RCC 7860 (cell line): Measurements from ENCODE around the gene GNG14.
"Not testable (repeated sequence)": the region's sequence is repeated elsewhere in the genome, so short reads cannot be mapped to it uniquely, and the experiment has no call there.

Source experiments
- DNase-seq: peaks from one replicate; pipeline ENCODE4 v3.0.0-alpha.2; 2015; ENCODE audit warnings: low spot score
- FAIRE-seq: peaks from 2 replicates; lab custom pipeline; 2012; peaks lifted over from hg19 to GRCh38; lab: Jason Lieb, UNC

The GNG14 gene

DNA sequence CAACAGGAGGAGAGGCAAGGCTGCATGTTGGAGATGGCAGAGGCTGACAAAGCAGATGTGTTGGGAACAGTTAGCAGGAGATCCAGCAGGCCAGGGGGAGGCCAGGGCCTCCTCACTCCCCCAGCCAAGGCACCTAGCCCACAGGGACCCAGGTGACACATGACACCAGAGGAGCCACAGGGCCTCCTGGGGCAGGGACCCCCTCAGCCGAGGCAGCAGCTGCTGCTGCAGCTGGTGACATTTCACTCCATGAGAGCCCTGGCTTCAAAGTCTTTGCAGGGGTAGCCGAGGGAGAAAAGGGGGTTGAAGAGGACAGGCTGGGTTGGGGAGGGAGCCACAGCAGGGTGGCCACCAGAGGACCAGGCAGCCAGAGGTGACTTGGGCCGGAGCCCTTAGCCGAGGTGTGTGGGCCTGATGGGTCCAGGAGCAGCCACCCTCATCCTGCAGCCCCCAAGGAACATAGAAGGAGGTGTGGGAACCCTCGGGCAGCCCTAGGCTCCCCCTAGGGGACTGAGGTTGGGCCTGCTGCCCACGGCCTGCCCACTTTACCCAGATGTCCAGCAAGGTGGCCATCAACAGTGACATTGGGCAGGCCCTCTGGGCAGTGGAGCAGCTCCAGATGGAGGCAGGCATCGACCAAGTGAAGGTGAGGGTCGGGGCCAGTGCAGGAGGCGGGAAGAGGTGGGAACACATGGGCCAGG lies at the start of gene GNG14:
TSS of gene GNG14 (plus strand) at position 503 of the 701 bp plus-strand sequence. CDS start at position 554, 51 bp downstream.
- FAIRE-seq (no peak), DNase-seq (no peak)

DNA sequence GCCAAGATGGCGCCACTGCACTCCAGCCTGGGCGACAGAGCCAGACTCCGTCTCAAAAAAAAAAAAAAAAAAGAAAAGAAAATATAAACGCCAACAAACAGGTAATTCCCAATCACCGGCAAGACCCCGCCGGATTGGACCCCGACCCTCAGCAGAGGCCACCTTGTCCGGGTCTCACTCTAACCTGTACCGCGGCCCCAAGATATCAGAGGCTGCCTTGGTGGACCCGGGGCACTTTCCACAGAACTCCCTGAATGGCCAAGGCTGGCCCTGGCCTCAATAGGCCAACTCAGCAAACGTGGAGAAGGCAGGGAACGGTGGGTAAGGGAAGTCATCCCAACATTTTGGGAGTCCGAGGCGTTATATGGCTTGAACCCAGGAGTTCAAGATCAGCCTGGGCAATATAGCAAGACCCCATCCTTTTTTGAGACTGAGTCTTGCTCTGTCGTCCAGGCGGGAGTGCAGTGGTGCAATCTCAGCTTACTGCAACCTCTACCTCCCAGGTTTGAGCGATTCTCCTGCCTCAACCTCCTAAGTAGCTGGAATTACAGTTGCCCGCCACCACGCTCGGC lies 49.1 kb upstream of the GNG14 start:
- DNase-seq (no peak), FAIRE-seq (no peak)

DNA sequence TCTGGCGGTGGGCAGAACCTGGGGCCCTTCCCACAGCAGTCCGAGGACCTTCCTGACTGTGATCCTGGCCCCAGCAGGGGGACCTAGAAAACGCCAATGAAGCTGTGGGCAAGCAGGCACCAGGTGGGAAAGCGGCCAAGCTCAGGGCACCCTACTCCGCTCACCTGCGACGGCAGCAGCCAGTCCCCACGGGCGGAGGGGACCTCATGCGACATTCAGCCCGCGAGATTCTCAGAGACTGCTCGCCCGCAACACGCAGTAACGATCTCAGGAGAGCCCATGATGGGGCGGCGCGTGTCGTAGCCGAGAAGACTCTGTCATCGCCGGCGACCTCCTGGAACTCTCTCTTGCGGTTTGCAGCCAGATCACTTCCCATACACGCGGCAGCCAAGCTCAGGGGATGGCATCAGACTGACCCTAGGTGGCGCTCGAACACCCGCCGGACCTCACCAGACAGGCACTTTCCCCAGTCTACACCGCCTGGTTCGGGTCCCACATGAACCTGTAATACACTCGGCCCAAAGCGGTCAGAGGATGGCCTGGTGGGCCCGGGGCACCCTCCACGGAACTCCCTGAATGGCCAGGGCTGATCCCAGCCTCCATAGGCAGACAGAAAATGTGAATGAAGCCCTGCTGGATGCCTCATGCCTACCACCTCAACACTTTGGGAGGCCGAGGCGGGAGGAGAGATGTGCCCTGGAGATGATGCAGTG lies 47.7 kb upstream of the GNG14 start:
- peak; percentile 36 for FAIRE-seq
- DNase-seq, result peak; percentile 76

DNA sequence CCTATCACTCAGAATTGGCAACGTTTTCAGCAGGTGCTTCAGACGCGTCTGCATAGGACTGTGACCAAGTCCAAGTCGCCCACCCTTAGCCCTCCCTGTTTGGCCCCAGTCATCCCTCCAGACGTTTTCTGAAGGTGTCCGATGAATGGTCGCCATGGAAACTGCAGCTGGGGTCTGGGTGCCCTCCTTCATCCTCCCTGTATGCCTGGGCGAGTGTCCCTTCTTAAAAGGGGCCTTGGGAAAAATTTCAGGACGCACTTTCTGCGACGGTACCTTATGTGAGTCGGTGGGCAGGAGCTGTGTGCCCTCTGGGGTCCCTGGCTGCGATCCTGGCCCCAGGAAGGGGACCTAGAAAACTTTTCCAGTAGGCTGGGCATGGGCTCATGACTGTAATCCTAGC lies 46.3 kb upstream of the GNG14 start:
- no peak for FAIRE-seq
- DNase-seq, result no peak

DNA sequence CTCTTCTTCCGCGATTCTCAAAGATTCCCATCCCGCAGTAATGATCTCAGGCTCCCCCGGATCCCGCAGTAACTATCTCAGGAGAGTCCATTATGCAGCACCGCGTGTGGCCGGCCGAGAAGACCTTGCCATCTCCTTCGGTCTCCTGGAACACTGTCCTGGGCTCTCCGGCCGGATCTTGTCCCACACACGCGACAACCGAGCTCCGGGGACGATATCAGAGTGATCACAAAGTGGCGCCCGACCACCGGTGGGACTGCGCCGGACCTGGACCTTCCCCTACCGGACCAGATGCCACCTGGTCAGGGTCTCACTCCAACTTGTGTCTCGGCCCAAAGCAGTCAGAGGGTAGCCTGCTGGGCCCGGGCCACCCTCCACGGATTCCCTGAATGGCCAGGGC lies 45.3 kb upstream of the GNG14 start:
- DNase-seq, result no peak
- FAIRE-seq, result no peak

DNA sequence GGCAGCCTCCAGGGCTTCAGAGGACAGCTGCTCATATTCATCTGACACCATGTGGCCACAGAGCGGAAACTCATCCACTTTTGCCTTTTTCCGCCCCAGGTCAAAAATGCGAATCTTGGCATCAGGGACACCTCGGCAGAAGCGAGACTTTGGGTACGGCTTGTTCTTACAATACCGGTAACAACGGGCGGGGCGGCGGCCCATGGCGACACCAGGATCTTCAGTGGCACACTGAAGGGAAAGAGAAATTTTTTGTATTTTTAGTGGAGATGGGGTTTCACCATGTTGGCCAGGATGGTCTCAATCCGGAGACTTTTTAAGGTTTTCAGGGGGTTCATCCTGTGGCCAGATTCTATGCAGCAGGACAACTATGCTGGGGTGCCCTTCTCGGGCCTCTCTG lies 44.1 kb upstream of the GNG14 start:
- not testable (repeated sequence) for FAIRE-seq

DNA sequence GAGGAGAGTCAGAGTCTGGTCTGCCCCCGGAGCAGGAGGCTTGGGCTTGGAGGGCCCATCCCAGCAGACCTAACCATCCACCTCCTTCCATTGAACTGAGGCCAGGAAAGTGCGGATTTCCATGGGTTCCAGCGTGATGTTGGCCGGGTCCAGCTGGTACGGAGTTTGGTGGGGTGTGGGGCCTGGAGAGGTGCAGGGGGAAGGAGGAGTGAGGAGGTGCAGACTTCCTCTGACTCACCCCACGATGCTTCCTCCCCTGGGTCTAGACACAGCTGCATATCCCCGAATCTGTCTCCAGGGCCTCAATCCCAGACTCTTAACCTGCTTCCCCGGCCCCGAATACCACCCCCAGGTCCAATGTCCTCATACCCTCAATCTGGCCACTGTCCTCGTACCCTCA lies 41.2 kb upstream of the GNG14 start:
- no peak for FAIRE-seq
- DNase-seq, result no peak

More for the DNA sequence above, 44.1 kb upstream of the GNG14 start:
- not testable (repeated sequence) for DNase-seq

GRCh38 chr19:12647047-12647446 lies 40.8 kb upstream of the GNG14 start:
- DNase-seq (no peak), FAIRE-seq (no peak)

- no peak for FAIRE-seq
- no peak for DNase-seq
Measured at GRCh38 chr19:12647490-12648071, 40.2 kb upstream of the GNG14 start.

GRCh38 chr19:12648088-12648487 lies 39.7 kb upstream of the GNG14 start:
- DNase-seq (no peak), FAIRE-seq (no peak)

- DNase-seq, result no peak
- no peak for FAIRE-seq
Measured at GRCh38 chr19:12649941-12650340, 37.9 kb upstream of the GNG14 start.

DNA sequence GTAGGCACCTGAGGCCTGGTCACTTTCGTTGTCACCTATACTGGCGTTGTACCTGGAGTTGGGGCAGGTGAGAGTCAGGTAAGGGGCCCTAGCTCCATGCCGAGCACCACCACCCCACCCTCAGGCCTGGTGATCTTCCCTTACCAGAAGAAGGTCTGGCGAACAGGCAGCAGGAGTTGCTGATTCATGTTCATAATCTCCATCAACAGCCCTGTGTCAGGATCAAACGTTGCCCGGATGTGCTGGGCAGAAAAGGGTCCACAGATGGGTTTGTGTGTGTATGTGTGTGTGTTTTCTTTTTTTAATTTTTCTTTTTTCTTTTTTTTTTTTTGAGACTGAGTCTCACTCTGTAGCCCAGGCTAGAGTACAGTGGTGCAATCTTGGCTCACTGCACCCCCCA lies 35.6 kb upstream of the GNG14 start:
- FAIRE-seq (no peak), DNase-seq (no peak)

GRCh38 chr19:12655546-12655945 lies 32.3 kb upstream of the GNG14 start:
- no peak for FAIRE-seq
- no peak for DNase-seq

- FAIRE-seq (no peak), DNase-seq (no peak)
Measured at GRCh38 chr19:12656899-12657571, 30.8 kb upstream of the GNG14 start.

DNA sequence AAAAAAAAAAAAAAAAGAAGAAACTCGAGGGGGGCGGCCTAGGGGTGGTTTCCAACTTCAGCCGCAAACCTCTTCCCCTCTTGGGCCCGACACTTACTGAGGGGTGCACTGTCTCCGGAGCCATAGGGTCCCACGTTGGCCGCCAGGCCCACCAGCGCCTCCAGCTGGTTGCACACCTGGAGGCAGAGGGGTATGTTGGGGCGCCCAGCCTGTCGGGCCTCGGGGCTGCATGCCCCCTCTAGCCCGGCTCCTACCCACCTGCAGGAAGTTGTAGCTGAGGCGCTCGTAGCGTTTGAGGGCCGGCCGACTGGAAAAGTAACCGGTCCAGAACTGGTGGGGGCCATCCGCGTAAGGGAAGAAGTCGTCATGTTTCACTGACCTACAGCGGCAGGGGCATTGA lies 29.8 kb upstream of the GNG14 start:
- FAIRE-seq, result no peak
- no peak for DNase-seq

DNA sequence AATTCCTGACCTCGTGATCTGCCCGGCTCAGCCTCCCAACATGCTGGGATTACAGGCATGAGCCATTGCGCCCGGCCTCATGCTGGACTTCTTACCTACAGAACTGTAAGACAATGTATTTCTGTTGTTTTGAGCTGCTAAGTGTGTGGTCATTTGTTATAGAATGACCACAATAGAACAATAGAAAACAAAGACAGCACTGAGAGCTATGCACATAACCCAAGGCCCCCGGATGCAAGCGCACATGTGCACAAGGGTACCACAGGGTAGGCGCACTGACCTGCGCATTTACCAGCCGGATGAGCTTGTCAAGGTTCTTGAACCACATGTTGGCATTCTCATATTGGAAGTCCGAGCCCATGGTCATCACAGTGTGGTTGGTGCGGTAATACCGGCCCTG lies 26.8 kb upstream of the GNG14 start:
- no peak for DNase-seq
- FAIRE-seq, result no peak

DNA sequence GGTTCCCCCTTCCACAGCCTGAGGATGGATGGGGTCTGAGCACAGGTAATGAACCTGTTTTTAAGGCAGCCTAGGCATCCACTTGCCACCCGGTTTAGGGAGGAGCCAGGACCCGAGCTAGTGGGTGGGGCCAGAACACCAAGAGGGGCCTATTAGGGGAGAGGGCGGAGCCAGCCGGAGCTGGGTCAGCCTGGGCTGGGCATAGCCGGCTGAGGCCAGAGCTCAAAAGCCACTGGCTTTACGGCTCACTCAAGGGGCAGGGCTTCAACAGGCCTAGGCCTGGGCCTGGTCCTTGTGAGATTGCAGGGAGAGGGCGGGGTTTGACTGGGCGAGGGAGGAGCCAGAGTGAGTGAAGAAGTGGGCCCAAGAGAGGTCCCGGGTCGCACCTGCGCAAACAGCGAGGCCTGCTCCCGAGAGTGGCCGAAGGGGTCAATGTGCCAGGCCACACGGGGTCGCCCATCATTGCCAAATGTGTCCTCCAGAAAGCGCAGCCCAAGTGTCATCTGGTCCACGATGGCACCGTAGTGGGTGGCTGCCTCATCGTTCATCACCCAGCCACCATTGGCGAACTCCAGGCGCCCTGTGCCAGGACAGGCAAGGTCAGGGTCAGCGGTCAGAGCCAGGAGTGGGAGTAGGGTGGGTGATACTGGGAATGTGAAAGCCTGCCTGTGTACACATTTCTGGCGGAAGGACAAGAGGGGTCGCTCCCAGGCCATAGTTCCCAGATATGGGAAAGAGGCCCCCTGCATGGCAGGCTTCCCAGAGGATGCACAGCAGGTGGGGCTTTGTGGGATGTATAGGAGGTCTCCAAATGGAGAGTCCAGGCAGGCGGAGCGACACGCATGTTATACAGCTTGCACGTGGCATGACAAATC lies 23.2 kb upstream of the GNG14 start:
- no peak for DNase-seq
- FAIRE-seq, result no peak

GRCh38 chr19:12665281-12665573 lies 22.6 kb upstream of the GNG14 start:
- DNase-seq (no peak), FAIRE-seq (no peak)

- FAIRE-seq (no peak), DNase-seq (peak; percentile 20)
Measured at GRCh38 chr19:12665671-12666264, 22.0 kb upstream of the GNG14 start.
